ENCODE measurements around the gene USP26. TPM values are rescaled to one million over a fixed set of nuclear protein-coding genes. Genes with fewer than 3 reads are reported as not detected.

Gene USP26
- total and polyA plus RNA-seq, 2 donors (not counting 3 experiments of a cell fraction or from before 2014, with no cell fraction given): not detected

DNA sequence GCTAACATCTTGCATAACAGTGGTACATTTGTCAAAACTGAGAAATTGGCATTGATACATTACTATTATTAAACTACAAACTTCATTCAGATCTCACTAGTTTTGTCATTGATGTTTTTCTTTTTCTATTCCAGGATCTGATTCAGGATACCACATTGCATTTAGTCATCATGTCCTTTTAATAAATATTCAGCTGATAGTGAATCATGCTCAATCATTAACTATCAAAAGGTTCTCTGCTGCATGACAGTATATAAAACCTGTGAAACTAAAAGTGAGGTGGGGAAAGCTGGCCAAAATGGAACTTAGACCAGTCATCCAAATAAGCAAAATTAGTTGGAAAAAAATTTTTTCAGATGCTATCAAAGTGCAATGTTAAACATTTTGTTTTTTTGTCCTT is 110.4 kb downstream of the USP26 start:
- H3K9me1 ChIP-seq (replicated peaks; ENCODE audit: control insufficient read depth, extremely low read depth, insufficient read depth, low read length): no peaks in the 10 kb centered on the region
- H3K27me3 ChIP-seq (ENCODE audit: control insufficient read depth in 2 of 2, insufficient read depth in 2 of 2, low read length in 2 of 2): no peaks in the 10 kb centered on the region
- no peaks in the 10 kb centered on the region for H3K36me3 ChIP-seq (ENCODE audit: control insufficient read depth in 2 of 2, extremely low read depth in 1 of 2, insufficient read depth in 2 of 2, low read length in 2 of 2)
- no peak for DNase-seq (ENCODE audit: low read depth, low spot score)
- ChIA-PET CTCF (no interaction called here), POLR2A (no interaction called here)
- BruUV-seq (replicated peaks): no TSS peak
- intact Hi-C loops (cut with micrococcal nuclease): no loop called here
- H3K9ac ChIP-seq (replicated peaks; ENCODE audit: extremely low read depth, insufficient read depth, low read length): no peak overlapping the region
- no peaks in the 10 kb centered on the region for H3K4me1 ChIP-seq (ENCODE audit: control insufficient read depth, extremely low read depth, insufficient read depth, low read length)
- no peak overlapping the region for H3K4me3 ChIP-seq (replicated peaks in 1 of 3; ENCODE audit: insufficient read depth in 1 of 3, low read depth in 1 of 3, low read length in 3 of 3)
- no peak overlapping the region for H2AFZ ChIP-seq (ENCODE audit: low read depth, low read length)
- H3K9me3 ChIP-seq (replicated peaks; ENCODE audit: control insufficient read depth, insufficient read depth, low read length): no peaks in the 10 kb centered on the region
- TF ChIP-seq MYC (IDR thresholded peaks at IDR 0.05; ENCODE audit: low read depth, low read length) (no peak), EZH2 (IDR thresholded peaks at IDR 0.05; ENCODE audit: borderline replicate concordance, low read depth, low read length, severe bottlenecking) (no peak), FOS (IDR thresholded peaks at IDR 0.05; ENCODE audit: borderline replicate concordance, insufficient read depth, low read length) (no peak)
- no peak overlapping the region for H3K27ac ChIP-seq (ENCODE audit: insufficient read depth, low read depth, low read length)
- dilution Hi-C loops (cut with MboI; ENCODE audit: extremely low pct_ligation_motif_present, low sequenced_read_pairs): no loop called here
- H3K79me2 ChIP-seq (ENCODE audit: control insufficient read depth, insufficient read depth, low read length): no peaks in the 10 kb centered on the region
- no peak for FAIRE-seq
- H3K4me2 ChIP-seq (ENCODE audit: insufficient read depth, low read length): no peak overlapping the region
- no peaks in the 10 kb centered on the region for H4K20me1 ChIP-seq (replicated peaks; ENCODE audit: control insufficient read depth, extremely low read depth, insufficient read depth, low read length)

DNA sequence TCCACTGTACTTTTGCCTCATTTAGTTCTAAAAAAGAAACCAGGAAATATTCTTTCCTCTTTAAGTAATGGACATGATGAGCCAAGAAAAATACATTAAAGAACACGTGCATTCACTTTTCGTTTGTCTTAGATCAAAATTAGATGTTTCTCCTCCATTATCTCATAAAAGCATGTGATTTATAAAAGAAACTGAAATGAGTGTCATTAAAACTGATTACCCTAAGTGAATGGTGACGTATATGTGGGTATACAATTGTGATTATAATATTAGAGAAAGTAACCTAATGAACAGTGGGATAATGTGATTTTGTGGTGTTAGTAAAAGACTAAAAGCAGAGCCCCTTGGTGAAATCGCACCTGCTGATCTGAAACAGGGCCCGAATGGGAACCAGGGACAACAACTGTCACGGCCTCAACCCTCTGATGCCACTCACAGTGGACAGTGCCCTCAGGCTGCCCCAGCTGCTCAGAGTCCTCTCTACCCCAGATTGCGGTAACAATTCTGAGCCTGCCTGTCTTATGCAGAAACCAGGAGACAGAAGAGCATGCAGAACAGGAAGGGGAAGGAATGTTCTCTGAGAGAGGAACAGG is 112.8 kb downstream of the USP26 start:
- TF ChIP-seq JUN (IDR thresholded peaks at IDR 0.05; ENCODE audit: borderline replicate concordance, insufficient read depth, insufficient read length, low read depth) (no peak), POLR2AphosphoS5 (IDR thresholded peaks at IDR 0.05; ENCODE audit: insufficient read depth, low read depth, low read length) (no peak), FOS (IDR thresholded peaks at IDR 0.05; ENCODE audit: borderline replicate concordance, insufficient read depth, low read length) (no peak), EZH2 (IDR thresholded peaks at IDR 0.05; ENCODE audit: borderline replicate concordance, low read depth, low read length, severe bottlenecking) (no peak), POLR2A (IDR thresholded peaks at IDR 0.05; ENCODE audit: low read depth, low read length) (no peak), GATA2 (IDR thresholded peaks at IDR 0.05; ENCODE audit: insufficient read depth, insufficient read length, low read depth, low read length) (no peak), MYC (IDR thresholded peaks at IDR 0.05; ENCODE audit: low read depth, low read length) (no peak)
- TF ChIP-seq, protein P1, sequence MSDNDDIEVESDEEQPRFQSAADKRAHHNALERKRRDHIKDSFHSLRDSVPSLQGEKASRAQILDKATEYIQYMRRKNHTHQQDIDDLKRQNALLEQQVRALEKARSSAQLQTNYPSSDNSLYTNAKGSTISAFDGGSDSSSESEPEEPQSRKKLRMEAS (IDR thresholded peaks at IDR 0.05; ENCODE audit: insufficient read depth, insufficient read length): no peak
- TF ChIP-seq, protein P2, sequence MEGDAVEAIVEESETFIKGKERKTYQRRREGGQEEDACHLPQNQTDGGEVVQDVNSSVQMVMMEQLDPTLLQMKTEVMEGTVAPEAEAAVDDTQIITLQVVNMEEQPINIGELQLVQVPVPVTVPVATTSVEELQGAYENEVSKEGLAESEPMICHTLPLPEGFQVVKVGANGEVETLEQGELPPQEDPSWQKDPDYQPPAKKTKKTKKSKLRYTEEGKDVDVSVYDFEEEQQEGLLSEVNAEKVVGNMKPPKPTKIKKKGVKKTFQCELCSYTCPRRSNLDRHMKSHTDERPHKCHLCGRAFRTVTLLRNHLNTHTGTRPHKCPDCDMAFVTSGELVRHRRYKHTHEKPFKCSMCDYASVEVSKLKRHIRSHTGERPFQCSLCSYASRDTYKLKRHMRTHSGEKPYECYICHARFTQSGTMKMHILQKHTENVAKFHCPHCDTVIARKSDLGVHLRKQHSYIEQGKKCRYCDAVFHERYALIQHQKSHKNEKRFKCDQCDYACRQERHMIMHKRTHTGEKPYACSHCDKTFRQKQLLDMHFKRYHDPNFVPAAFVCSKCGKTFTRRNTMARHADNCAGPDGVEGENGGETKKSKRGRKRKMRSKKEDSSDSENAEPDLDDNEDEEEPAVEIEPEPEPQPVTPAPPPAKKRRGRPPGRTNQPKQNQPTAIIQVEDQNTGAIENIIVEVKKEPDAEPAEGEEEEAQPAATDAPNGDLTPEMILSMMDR (IDR thresholded peaks at IDR 0.05; ENCODE audit: extremely low read depth in 1 of 2, insufficient read depth in 1 of 2, low read depth in 1 of 2, low read length in 2 of 2): no peak
- POLR2A ChIA-PET: no interaction called here
- no peak overlapping the region for H3K9ac ChIP-seq (replicated peaks; ENCODE audit: extremely low read depth, insufficient read depth, low read length)
- no peak overlapping the region for H3K4me3 ChIP-seq (replicated peaks in 1 of 3; ENCODE audit: insufficient read depth in 1 of 3, low read depth in 1 of 3, low read length in 3 of 3)
- no peak overlapping the region for H3K4me2 ChIP-seq (ENCODE audit: insufficient read depth, low read length)
- H3K36me3 ChIP-seq (ENCODE audit: control insufficient read depth in 2 of 2, extremely low read depth in 1 of 2, insufficient read depth in 2 of 2, low read length in 2 of 2): no peaks in the 10 kb centered on the region
- CTCF ChIA-PET: no interaction called here
- H3K79me2 ChIP-seq (ENCODE audit: control insufficient read depth, insufficient read depth, low read length): no peaks in the 10 kb centered on the region
- no peak for FAIRE-seq
- no peak for DNase-seq (ENCODE audit: low read depth, low spot score)
- no peak overlapping the region for H2AFZ ChIP-seq (ENCODE audit: low read depth, low read length)
- dilution Hi-C loops (cut with MboI; ENCODE audit: extremely low pct_ligation_motif_present, low sequenced_read_pairs) (no loop called here), intact Hi-C loops (cut with micrococcal nuclease) (no loop called here)
- H3K4me1 ChIP-seq (ENCODE audit: control insufficient read depth, extremely low read depth, insufficient read depth, low read length): no peaks in the 10 kb centered on the region
- BruUV-seq (replicated peaks): no TSS peak
- no peak overlapping the region for H3K27ac ChIP-seq (ENCODE audit: insufficient read depth, low read depth, low read length)
- no peaks in the 10 kb centered on the region for H3K27me3 ChIP-seq (ENCODE audit: control insufficient read depth in 2 of 2, insufficient read depth in 2 of 2, low read length in 2 of 2)
- H4K20me1 ChIP-seq (replicated peaks; ENCODE audit: control insufficient read depth, extremely low read depth, insufficient read depth, low read length): no peaks in the 10 kb centered on the region
- no peaks in the 10 kb centered on the region for H3K9me3 ChIP-seq (replicated peaks; ENCODE audit: control insufficient read depth, insufficient read depth, low read length)
- H3K9me1 ChIP-seq (replicated peaks; ENCODE audit: control insufficient read depth, extremely low read depth, insufficient read depth, low read length): no peaks in the 10 kb centered on the region
